Measurements from ENCODE around the gene ZNF845.
"Not testable (repeated sequence)": the region's sequence is repeated elsewhere in the genome, so short reads cannot be mapped to it uniquely, and the experiment has no call there.

Gene ZNF845

DNA sequence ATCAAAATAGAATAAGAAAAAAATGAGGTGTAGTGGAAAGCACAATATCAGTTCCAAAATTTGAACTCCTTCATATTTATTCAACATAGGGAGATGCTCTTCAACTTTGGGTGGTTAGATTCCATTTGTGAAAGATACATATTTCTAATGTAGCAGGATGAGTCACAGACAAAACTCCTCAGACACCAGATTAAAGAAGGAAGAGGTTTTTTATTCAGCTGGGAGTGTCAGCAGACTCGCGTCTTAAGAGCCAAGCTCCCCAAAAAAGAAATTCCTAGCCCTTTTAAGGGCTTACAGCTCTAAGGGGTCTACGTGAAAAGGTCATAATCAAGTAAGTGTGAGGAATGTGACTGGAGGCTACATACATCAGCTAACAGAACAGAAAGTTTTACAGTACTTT lies 54.6 kb downstream of the ZNF845 start:
- DNase-seq, result no peak

GRCh38 chr19:53388904-53389303 lies 55.4 kb downstream of the ZNF845 start:
- DNase-seq, result no peak

DNA sequence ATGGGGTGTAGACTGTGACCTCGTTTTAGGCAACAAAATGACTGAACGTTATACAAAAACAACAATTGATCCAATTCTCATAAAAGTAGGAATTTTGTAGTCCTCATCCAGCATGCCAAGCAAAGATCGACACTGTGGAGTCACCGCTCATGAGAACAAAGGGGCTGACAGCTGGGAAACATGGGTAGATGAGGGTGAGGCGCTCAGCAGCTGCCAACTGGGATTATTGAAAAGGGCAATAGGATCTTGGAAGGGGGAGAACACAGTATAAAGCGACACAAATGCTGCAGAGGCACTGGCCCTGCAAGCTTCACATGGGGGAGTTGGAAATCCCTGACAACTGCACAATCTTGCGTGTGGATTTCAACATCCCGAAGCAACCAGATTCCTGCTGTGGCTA lies 56.0 kb downstream of the ZNF845 start:
- no peak for DNase-seq

DNA sequence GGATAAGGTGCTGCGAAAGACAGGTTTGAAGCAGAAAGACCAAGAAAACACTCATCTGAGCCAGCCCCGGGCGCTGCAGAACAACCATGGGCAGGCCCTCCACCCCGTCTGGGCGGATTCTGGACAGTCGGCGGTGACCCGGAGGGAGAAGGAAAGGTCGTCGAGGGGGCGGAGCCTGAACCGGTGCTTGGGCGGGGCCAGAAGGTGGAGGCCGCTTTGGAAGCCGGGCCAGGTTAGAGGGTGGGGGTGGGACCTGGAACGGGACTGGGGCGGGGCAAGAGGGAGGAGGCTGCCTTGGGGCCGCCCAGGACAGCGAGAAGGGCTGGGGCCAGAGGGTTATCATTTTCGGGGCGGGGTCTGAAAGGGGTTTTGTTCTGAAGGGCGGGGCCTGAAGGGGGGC lies 56.4 kb downstream of the ZNF845 start:
- no peak for DNase-seq

DNA sequence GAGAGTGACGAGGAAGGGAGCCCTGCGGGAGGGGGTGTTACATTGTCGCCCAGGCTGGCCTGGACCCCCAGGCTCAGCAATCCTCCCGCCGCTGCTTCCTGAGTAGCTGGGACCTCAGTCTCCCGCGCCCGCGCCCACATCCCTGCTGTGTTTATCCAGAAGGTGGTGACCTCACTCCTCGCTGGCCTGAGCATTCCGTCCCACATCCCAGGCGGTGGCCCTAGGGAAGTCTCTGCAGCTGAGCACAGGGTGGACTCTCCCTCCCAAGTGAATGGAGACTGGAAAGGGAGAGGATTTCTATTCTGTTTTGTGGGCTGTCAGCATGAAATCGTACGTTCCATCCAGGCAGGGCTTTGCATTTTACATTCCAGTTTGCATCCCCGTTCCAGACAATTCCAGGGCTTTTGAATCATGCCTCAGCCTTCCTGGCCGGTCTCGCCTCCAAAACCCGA lies 61.0 kb downstream of the ZNF845 start:
- DNase-seq, result no peak

DNA sequence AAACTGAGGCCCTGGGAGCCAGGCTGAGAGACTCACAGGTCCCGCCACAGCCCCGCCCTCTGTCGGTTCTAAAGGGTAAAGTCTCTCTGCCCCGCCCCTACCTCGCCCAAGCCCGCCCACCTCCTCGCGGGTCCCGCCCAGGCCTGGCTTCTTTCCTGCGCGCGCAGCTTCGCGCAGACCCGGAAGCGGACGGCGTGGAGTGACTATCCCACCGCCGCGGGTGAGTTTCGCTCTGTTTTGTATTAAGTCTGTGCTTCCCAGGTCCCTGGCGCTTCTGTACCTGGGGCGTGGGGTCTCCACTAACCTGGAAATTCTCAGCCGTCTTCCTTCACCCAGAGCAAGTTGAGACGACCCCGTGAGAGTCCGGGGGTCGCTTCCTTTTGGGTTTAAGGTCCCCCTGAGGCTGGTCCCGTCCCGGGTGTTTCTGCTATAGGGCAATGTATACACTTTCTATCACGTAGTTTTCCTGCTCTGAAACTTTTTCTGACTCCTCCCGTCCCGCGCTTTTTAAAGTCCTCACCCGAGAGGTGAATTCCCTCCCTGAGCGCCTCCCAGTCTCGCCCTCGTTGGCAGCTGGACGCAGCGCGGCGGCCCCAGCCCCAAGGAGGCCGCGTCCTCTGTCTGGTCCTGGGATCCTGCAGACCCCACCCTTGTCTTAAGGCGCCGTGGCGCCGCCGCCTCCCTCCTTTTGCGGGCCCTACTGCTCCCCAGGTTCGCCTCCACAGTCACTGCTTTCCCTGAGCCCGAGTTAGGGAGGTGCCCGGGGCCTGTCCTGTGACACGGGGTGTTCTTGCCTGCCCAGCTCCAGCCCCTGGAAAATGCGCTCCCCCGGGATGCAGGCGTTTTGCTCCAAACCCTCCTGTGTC lies 61.7 kb downstream of the ZNF845 start, which contains the start of gene ZNF765:
TSS of gene ZNF765 (plus strand) at position 176 of the 866 bp plus-strand sequence. CDS start 2,867 bp downstream, outside the sequence.
- DNase-seq, result peak; percentile 100

DNA sequence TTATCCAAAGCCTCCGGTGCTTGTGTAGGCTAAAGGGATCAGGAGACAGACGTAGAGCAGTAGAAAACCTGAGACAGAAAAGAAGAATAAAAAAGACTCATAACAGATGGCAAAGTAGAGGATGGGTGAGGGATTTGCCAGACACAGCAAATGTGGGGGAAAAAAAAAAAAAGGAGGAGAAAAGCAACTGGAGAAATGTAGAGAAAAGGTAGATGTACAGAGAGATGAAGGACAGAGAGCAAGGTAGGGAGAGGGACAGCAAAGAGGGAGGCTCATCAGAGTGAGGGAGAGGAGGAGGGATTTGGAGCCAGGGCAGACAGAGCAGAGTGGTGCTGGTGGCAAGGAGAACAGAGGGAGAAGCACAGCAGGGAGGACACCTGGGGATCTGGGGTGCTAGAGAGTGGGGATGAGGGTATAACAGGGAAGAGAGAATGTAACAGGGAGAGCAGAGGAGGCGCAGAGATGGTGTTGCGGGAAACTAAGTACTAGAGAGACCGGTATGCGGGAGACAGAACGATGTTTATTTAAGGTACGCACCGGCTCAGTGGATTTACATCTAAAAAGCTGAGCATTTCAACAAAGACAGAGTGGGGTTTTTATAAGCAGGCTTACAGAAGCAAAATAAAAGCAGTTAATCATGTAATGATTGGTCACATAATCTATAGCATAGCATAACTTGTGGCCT lies 62.4 kb downstream of the ZNF845 start:
- DNase-seq, result not testable (repeated sequence)

- DNase-seq, result no peak
These were observed 62.9 kb downstream of the ZNF845 start for GRCh38 chr19:53396525-53396868.

DNA sequence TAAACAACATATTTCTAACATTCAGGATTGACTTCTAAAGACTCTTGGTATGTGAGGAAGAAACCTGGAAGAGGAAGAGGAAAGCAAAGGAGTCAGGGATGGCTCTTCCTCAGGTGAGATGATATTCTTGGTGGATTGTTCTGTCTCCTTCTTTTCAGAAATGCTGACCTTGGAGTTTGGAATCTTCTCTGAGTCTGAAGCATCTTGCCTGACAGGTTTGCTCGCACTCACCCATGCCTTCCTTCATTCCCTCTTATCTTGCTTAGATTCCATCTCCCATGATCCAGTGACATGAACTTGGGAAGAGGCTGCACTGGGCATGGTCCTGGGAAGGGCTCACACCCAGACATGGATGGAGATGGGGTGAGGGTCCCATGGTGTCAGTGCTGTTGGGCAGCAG lies 64.4 kb downstream of the ZNF845 start:
- not testable (repeated sequence) for DNase-seq
